HEK293T (cell line): ENCODE data around the gene APCDD1.

Source experiments
- CTCF ChIA-PET: fragments of 350-600 bp; formaldehyde crosslinking; extraction: SDS; loops from one replicate; lab custom pipeline; 2021; ENCODE audit warnings: antibody characterized with exemption, inconsistent platforms; lab: Yijun Ruan, JAX
- POLR2A ChIA-PET: fragments of 350-600 bp; formaldehyde crosslinking; extraction: SDS; loops from one replicate; lab custom pipeline; 2020; ENCODE audit warnings: antibody characterized with exemption, inconsistent platforms; lab: Yijun Ruan, JAX
- DNase-seq: peaks from one replicate; pipeline ENCODE4 v3.0.0; 2012; ENCODE audit warnings: mixed read lengths; ENCODE audit errors: extremely low spot score
- ARNT ChIP-seq: fragments of 450-650 bp; IDR thresholded peaks from 2 replicates; pipeline ENCODE4 v1.6.1; 2017; ENCODE audit warnings: mild to moderate bottlenecking
- BHLHE40 ChIP-seq: fragments of 450-650 bp; IDR thresholded peaks from 2 replicates; pipeline ENCODE4 v1.6.1; 2016; ENCODE audit warnings: mild to moderate bottlenecking, moderate library complexity, borderline replicate concordance
- CTBP1 ChIP-seq: fragments of 450-650 bp; IDR thresholded peaks from 2 replicates; pipeline ENCODE4 v1.6.1; 2016; ENCODE audit warnings: borderline replicate concordance
- ELF4 ChIP-seq: fragments of 450-650 bp; IDR thresholded peaks from 2 replicates; pipeline ENCODE4 v1.6.1; 2017; ENCODE audit warnings: antibody characterized with exemption
- FOXA1 ChIP-seq: fragments of 450-650 bp; IDR thresholded peaks from 2 replicates; pipeline ENCODE4 v1.6.1; 2016; ENCODE audit warnings: mild to moderate bottlenecking
- FOXK2 ChIP-seq: fragments of 450-650 bp; IDR thresholded peaks from 2 replicates; pipeline ENCODE4 v1.6.1; 2016; ENCODE audit warnings: mild to moderate bottlenecking
- FOXM1 ChIP-seq: fragments of 450-650 bp; IDR thresholded peaks from 2 replicates; pipeline ENCODE4 v1.6.1; 2017; ENCODE audit warnings: mild to moderate bottlenecking, borderline replicate concordance
- HDGF ChIP-seq: fragments of 450-650 bp; IDR thresholded peaks from 2 replicates; pipeline ENCODE4 v1.6.1; 2017; ENCODE audit warnings: antibody characterized with exemption, borderline replicate concordance
- L3MBTL2 ChIP-seq: fragments of 450-650 bp; conservative IDR thresholded peaks from 2 replicates; pipeline ENCODE4 v1.6.1; 2016; ENCODE audit warnings: mild to moderate bottlenecking
- LEF1 ChIP-seq: fragments of 450-650 bp; IDR thresholded peaks from 2 replicates; pipeline ENCODE4 v1.6.1; 2017; ENCODE audit warnings: mild to moderate bottlenecking, borderline replicate concordance
- NFRKB ChIP-seq: fragments of 450-650 bp; IDR thresholded peaks from 2 replicates; pipeline ENCODE4 v1.6.1; 2016; ENCODE audit warnings: mild to moderate bottlenecking, moderate library complexity
- SP1 ChIP-seq: fragments of 450-650 bp; IDR thresholded peaks from 2 replicates; pipeline ENCODE4 v1.6.1; 2017
- SUZ12 ChIP-seq: fragments of 450-650 bp; IDR thresholded peaks from 2 replicates; pipeline ENCODE4 v1.6.1; 2016; ENCODE audit warnings: mild to moderate bottlenecking
- TARDBP ChIP-seq: fragments of 450-650 bp; IDR thresholded peaks from 2 replicates; pipeline ENCODE4 v1.6.1; 2016
- ZNF384 ChIP-seq: fragments of 450-650 bp; IDR thresholded peaks from 2 replicates; pipeline ENCODE4 v1.6.1; 2016
- TF ChIP-seq, protein P1 (sequence below): fragments of 450-650 bp; IDR thresholded peaks from 2 replicates; pipeline ENCODE4 v1.6.1; 2016

Gene APCDD1

DNA sequence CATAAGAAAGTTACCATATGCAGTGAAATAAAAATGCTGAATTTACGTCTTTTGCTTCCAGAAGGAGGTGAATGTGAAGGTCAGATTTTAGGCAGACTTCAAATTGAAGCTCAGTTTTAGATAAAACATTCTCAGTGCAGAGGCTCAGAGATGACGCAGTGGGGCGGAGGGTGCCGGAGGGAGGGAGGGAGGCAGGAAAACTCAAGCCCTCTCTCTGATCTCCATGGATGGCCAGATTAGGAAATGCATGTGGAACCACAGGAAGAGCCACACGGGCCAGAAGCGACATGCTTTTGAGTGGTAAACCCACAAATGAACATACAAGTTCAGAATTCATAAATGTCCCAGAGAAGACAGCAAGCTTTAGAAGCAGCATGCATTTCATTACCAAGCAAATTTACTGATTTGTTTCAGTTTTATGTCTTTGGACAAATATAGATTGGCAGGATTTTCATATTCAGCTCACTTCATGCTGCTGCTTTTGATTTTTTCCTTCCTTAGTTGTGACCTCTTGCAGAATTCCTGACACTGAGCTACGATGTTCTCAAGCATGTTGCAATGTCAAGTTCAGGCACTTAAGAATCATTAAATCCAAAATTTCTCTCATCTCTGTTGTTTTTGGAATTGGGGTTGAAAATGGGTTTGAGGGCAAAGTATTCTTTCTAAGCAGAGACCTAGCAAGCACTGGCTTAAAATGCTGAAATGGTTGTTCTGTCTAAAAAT, 29.7 kb upstream of the APCDD1 start:
- no peak for DNase-seq
- POLR2A ChIA-PET, result no interaction called here
- TF ChIP-seq SP1, result no peak
- no peak for TF ChIP-seq NFRKB
- no peak for TF ChIP-seq FOXK2
- TF ChIP-seq FOXM1, result no peak
- no peak for TF ChIP-seq CTBP1
- no peak for TF ChIP-seq LEF1
- no peak for TF ChIP-seq L3MBTL2
- no peak for TF ChIP-seq ZNF384
- TF ChIP-seq BHLHE40, result no peak
- no peak for TF ChIP-seq FOXA1
- no peak for TF ChIP-seq TARDBP
- TF ChIP-seq ELF4, result no peak
- TF ChIP-seq HDGF, result no peak
- no peak for TF ChIP-seq ARNT
- TF ChIP-seq, protein P1, sequence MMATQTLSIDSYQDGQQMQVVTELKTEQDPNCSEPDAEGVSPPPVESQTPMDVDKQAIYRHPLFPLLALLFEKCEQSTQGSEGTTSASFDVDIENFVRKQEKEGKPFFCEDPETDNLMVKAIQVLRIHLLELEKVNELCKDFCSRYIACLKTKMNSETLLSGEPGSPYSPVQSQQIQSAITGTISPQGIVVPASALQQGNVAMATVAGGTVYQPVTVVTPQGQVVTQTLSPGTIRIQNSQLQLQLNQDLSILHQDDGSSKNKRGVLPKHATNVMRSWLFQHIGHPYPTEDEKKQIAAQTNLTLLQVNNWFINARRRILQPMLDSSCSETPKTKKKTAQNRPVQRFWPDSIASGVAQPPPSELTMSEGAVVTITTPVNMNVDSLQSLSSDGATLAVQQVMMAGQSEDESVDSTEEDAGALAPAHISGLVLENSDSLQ, result no peak
- no peak for TF ChIP-seq SUZ12
- CTCF ChIA-PET, result no interaction called here

DNA sequence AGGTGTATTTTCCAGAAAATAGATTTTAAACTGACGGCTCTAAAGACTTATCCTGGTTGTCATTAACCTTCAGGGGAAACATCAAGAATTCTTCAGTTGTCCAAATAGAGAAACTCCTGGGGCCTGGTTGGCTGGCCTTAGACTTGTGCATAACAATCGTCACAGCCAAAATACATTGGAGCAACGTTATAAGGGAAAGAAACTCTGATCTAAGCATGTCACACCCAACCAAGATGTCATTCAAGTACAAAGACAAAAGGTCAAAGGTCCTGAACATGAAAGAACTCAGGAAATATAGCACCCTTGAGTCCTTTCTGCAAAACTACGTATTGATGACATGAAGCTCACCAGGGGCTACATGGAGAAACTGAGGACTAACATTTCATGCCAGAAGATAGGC, 23.8 kb upstream of the APCDD1 start:
- POLR2A ChIA-PET, result no interaction called here
- CTCF ChIA-PET, result interaction anchor here (1.0 kb wide), 1 partner anchor 459 kb away, joined by 3 read pairs; no protein-coding TSS in a partner anchor
- TF ChIP-seq ZNF384 (no peak), L3MBTL2 (no peak), FOXM1 (no peak), TARDBP (no peak), ARNT (no peak), BHLHE40 (no peak), ELF4 (no peak), FOXA1 (no peak), CTBP1 (no peak), FOXK2 (no peak), NFRKB (no peak)
- TF ChIP-seq, protein P1, result no peak
- DNase-seq, result no peak

DNA sequence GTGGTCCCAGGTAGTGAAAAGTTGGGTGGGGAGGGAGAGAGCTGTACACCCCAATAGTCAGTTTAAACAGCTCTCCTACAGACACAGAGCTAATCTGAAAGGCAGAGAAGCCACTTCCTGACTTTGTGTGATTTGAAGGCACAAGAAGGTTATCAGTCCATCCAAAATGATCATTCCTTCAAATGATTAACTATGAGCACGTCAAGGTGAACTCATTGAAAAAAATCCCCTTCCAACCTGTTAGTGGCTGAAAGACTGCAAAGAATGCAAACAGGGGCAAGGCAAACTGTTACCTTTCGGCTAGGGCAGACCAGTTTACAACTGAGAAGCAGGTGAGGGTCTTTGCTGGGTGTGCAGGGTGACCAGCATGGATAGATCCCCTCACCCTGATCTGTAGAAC, 22.8 kb upstream of the APCDD1 start:
- no peak for DNase-seq
- POLR2A ChIA-PET, result no interaction called here
- CTCF ChIA-PET, result no interaction called here
- no peak for TF ChIP-seq LEF1
- TF ChIP-seq HDGF, result no peak
- TF ChIP-seq SUZ12, result no peak
- TF ChIP-seq CTBP1, result no peak
- TF ChIP-seq TARDBP, result no peak
- no peak for TF ChIP-seq FOXM1
- no peak for TF ChIP-seq BHLHE40
- TF ChIP-seq ZNF384, result no peak
- no peak for TF ChIP-seq ARNT
- no peak for TF ChIP-seq NFRKB
- no peak for TF ChIP-seq ELF4
- no peak for TF ChIP-seq SP1
- TF ChIP-seq, protein P1, result no peak
- TF ChIP-seq FOXA1, result no peak
- no peak for TF ChIP-seq L3MBTL2
- TF ChIP-seq FOXK2, result no peak

DNA sequence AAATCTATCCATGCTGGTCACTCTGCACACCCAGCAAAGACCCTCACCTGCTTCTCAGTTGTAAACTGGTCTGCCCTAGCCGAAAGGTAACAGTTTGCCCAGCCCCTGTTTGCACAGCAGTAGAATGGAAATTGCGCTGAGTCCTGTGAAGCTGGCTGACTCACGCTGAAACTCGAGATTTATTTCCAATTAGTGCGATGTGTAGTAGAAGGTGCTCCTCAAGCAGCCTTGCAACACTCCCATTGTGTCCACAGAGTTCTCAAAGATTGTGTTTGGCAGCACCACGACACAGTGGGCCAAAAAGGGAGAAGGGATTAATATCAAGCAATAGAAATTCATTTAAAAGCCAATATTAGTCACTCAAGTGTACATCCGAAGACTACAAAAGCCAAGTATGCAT, 21.7 kb upstream of the APCDD1 start:
- ChIA-PET POLR2A (no interaction called here), CTCF (no interaction called here)
- no peak for DNase-seq
- TF ChIP-seq, protein P1, result no peak
- TF ChIP-seq SP1 (no peak), HDGF (no peak), NFRKB (no peak), ZNF384 (no peak), FOXK2 (no peak), LEF1 (no peak), SUZ12 (no peak), ARNT (no peak), CTBP1 (no peak), FOXM1 (no peak), FOXA1 (no peak), TARDBP (no peak)

DNA sequence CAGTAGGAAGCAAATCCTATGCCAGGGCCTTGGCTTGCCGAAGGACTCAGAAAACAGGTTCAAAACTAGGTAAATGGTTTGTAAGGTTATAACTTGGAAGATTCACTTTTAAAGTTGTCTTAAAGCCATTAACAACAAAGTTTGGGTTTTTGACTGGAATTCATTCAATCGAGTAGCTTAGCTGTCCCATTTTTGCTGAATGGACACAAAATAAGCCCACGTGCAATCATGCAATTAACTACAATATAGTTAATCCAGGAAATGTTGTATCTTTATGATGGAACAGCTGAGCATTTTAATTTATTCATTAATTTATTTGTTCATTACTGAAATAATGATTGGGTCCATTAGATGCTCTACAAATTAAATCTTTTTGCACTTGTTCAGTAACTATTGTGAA, 18.3 kb upstream of the APCDD1 start:
- DNase-seq, result no peak
- POLR2A ChIA-PET, result no interaction called here
- CTCF ChIA-PET, result no interaction called here
- TF ChIP-seq FOXK2, result no peak

DNA sequence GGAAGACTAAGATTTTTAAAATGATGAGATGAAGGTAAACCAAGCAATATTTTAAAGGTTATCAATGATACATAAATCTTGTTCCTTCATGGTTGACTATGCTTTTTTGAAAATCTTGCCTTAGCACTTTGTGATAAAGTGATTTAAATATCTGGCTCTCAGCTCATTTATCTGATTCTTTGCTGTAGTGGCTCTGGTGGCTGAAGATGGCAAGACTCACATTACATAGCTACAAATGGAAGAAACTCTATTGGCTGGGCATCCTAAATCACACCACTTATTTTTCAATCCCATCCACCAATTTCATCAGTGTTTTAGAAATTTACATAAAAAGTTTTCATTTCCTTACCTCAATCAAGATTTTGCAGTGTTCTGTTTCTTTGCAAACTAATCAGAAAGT, 16.6 kb upstream of the APCDD1 start:
- CTCF ChIA-PET, result no interaction called here

More for the DNA sequence above, 16.6 kb upstream of the APCDD1 start:
- POLR2A ChIA-PET, result no interaction called here
- no peak for DNase-seq
- TF ChIP-seq L3MBTL2, result no peak
